HG02610 (cell line): ENCODE data around the gene OGFOD1.

Source experiments
- ATAC-seq: cut with Tn5 transposase; IDR thresholded peaks from one replicate; pipeline ENCODE4 v1.9.1; 2021; ENCODE audit warnings: mild to moderate bottlenecking, moderate library complexity; ENCODE audit not compliant: unreplicated experiment

The OGFOD1 gene

DNA sequence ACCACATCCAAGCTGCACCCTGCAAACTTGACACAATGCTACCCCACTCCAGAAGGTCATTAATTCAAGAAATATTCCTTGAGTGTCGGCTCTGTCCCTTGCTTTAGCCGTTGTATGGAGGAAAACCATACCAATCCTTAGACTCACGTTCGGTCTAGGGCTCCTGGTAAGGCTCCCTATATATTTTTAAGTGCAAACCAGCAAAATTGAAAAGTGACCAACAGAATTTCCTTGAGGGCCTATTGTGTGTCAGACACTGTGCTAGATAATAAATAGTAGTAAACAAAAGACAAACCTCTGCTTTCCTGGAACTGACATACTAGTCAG, 68.9 kb downstream of the OGFOD1 start:
- ATAC-seq: no peak

DNA sequence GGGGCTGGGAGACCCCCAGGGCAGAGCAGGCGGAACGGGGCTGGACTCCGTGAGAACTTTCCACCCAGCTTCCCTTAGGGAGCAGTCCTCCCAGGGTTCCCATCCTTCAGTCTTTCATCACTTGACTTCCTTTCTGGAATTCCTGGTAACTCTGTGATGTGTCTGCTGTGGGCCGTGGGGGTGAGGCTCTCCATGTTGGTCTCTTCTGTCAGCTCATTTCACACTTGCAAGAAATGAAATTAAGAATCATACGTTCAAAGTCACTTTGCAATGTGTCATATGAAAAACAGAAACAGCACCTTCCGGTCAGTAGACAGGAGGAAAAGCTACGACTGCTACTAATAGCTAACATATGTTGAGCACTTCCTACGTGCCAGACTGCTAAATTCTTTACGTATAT, 73.9 kb downstream of the OGFOD1 start:
- no peak for ATAC-seq
